Mucosa of stomach (tissue), 1 donor: ENCODE measurements around the gene AUTS2.
"Not testable (repeated sequence)": the region's sequence is repeated elsewhere in the genome, so short reads cannot be mapped to it uniquely, and the experiment has no call there.

Experiments used
- H3K27me3 ChIP-seq: one replicate; pipeline ENCODE4 v1.7.0; 2013; ENCODE audit warnings: mild to moderate bottlenecking, low read length; ENCODE audit not compliant: control insufficient read depth, insufficient read depth
- H3K36me3 ChIP-seq: one replicate; pipeline ENCODE4 v1.7.0; 2013; ENCODE audit warnings: low read length; ENCODE audit not compliant: control insufficient read depth, insufficient read depth
- H3K4me1 ChIP-seq: one replicate; pipeline ENCODE4 v1.7.0; 2013; ENCODE audit warnings: mild to moderate bottlenecking, low read length; ENCODE audit not compliant: control insufficient read depth, insufficient read depth
- H3K4me3 ChIP-seq: one replicate; pipeline ENCODE4 v1.7.0; 2013; ENCODE audit warnings: low read length
- H3K9ac ChIP-seq: one replicate; pipeline ENCODE4 v1.7.0; 2013; ENCODE audit warnings: mild to moderate bottlenecking, low read length, moderate library complexity
- H3K9me3 ChIP-seq: one replicate; pipeline ENCODE4 v1.7.0; 2013; ENCODE audit warnings: mild to moderate bottlenecking, low read length, moderate library complexity; ENCODE audit not compliant: control insufficient read depth
- donor health status: Pancreatic carcinoma.

The AUTS2 gene

DNA sequence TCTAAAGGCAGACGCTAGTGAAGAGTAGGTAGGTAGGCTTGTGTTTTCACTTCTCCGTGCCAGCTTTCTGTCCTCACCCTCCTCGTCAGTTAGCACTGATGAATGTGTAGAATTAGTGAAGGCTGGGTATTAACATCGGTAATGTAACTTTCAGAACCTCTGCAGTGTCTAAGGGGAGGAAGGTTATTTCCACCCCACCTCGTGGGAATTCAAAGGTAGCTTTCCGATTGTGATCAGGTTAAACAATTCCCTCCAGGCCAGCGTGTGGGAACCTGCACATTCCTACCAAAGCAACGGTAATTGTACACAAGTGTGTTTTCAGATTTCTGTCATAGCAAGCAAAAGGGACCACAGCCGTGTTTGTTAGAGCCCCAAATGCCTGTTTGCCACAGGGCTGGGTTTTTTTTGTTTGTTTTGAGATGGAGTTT is 1128.7 kb downstream of the AUTS2 start:
- H3K9ac ChIP-seq, result no peak overlapping the region
- H3K4me1 ChIP-seq, result no peaks in the 10 kb centered on the region
- no peaks in the 10 kb centered on the region for H3K36me3 ChIP-seq
- H3K9me3 ChIP-seq, result no peaks in the 10 kb centered on the region
- H3K27me3 ChIP-seq, result no peaks in the 10 kb centered on the region
- no peak overlapping the region for H3K4me3 ChIP-seq

DNA sequence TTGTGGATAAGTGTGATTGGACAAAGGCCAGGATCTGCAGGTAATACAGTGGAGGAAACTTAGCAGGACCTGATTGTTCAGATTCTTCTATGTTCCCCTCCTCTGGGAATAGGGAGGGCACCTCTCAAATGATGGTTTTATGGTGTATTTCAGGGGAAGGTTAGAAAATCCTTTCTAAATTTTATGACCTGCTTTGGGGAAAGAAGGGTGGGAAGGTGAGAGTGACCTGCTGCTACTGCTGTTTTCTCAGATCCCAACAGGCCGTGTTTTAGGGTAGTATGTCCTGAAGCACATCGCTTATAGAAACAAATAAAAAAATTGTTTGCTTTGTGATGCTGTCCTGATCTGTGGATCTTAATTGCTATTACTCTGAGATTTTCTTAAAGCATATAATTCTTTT is 1129.6 kb downstream of the AUTS2 start:
- H3K9me3 ChIP-seq, result no peaks in the 10 kb centered on the region
- H3K36me3 ChIP-seq, result no peaks in the 10 kb centered on the region
- H3K27me3 ChIP-seq, result no peaks in the 10 kb centered on the region
- H3K4me3 ChIP-seq, result no peak overlapping the region
- H3K4me1 ChIP-seq, result no peaks in the 10 kb centered on the region
- H3K9ac ChIP-seq, result no peak overlapping the region

DNA sequence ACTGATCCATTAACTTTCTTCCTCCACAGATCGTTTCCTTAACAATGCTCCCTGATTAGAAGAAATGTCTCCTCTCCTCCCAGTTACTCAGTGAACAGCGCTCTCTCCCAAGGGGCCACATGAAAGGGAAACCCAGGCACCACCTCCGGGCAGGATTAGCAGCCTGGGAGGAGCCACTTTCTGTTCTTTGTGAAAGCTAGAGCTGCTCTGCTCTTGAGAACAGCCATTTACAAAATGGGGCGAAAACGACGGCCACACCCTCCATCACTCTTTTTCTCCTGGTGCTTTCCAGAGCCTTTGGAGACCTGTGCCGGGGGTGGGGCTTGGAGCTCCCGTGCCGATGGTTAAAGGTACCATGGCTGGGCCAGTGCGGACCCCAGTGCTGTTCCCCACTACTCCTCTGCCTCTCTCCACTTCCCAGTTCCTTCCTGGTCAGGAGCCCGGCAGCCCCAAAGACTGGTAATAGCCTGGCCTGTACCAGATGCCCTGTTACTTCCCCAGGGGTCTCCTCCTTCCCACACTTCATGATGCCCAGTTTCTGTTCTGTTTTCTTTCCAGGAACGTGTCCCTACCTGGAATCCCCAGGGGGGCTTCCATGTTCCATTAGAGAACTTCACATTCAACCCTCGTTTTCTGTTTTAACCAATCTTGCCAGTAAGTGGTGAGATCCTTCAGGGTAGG is 1130.7 kb downstream of the AUTS2 start:
- Histone ChIP-seq H3K27me3 (no peaks in the 10 kb centered on the region), H3K9ac (no peak overlapping the region), H3K4me3 (no peak overlapping the region), H3K36me3 (no peaks in the 10 kb centered on the region), H3K9me3 (no peaks in the 10 kb centered on the region), H3K4me1 (no peaks in the 10 kb centered on the region)

DNA sequence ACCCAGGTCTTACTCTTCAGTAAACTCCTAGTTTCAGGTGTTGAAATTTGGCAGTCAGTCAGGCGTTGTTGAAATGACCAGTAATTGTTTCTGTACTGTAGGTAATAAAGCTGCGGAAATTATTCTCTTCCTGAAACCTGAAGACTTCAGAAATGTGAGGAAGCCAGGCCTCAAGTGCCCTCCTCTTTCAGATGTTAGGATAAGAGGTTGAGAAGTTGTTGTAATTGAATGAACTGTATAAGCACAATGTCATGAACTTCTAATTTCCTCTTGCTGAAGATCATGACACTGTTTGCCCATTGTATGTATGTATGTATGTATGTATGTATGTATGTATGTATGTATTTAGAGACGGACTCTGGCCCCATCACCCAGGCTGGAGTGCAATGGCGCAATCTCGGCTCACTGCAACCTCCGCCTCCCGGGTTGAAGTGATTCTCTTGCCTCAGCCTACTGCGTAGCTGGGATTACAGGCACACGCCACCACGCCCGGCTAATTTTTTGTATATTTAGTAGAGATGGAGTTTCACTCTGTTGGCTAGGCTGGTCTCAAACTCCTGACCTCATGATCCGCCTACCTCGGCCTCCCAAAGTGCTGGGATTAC is 1131.4 kb downstream of the AUTS2 start:
- H3K27me3 ChIP-seq, H3K9ac ChIP-seq, H3K9me3 ChIP-seq, H3K4me1 ChIP-seq, H3K4me3 ChIP-seq, H3K36me3 ChIP-seq: not testable (repeated sequence)

DNA sequence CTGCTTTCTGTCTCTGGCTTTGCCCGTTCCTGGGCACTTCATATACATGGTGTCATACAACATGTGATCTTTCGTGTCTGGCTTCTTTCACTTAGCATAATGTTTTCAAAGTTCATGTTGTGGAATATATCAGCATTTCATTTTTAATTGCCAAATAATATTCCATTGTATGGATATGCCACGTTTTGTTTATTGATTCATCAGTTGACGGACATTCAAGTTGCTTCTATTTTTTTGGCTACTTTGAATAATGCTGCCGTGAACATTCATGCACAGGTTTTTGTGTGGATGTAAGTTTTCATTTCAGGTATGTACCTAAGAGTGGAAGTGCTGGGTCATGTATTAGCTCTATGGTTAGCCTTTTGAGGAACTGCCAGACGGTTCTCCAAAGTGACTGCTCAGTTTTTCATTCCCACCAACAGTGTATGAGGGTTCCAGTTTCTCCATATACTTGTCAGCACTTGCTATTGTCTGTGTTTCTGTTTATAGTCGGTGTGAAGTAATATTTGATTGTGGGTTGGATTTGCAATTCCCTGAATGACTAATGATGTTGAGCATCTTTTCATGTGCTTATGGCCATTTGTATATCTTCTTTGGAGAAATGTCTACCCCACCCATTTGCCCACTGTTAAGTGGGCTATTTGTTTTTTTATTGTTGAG is 1132.3 kb downstream of the AUTS2 start:
- Histone ChIP-seq H3K9ac (no peak overlapping the region), H3K9me3 (no peaks in the 10 kb centered on the region), H3K4me3 (no peak overlapping the region), H3K36me3 (no peaks in the 10 kb centered on the region), H3K27me3 (no peaks in the 10 kb centered on the region), H3K4me1 (no peaks in the 10 kb centered on the region)

DNA sequence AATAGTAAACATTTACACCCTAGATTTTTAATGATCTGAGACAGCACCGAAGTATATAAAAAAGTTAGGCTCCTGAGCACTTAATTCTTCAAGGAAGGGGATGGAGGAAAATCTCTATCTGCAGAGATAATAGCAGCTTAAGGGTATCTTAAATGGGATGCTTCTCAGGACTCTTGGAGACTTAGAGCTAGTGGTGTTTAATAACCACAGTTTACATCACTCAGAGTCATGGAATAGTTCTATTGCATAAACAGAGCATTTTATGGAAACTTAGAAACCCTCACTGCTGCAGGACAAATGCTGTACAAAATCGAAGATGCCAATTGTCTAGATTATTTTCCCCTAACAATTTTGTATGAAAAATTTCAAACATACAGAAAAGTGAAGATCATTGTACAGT is 1134.8 kb downstream of the AUTS2 start:
- H3K36me3 ChIP-seq, result no peaks in the 10 kb centered on the region
- no peaks in the 10 kb centered on the region for H3K9me3 ChIP-seq
- no peak overlapping the region for H3K4me3 ChIP-seq
- H3K9ac ChIP-seq, result no peak overlapping the region
- no peaks in the 10 kb centered on the region for H3K27me3 ChIP-seq
- H3K4me1 ChIP-seq, result peaks cover 8% of the 10 kb centered on the region

DNA sequence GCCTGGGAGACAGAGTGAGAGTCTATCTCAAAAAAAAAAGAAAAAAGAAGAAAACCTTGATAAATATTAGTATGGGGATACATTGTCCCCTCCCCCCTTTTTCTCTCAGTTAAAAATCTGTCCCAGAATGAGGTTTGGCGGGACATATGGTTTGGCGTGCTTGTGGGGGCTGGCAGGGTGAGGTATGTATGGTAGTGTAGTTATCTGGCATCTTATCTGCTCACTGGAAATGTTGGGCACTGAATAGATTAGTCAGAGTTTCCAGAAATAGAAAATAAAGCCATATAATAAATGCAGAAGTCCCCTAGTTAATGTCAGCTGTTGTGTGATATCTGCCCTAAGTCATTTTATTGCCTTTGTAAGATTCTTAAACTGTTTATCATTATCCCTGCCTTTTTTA is 1136.1 kb downstream of the AUTS2 start:
- peaks cover 11% of the 10 kb centered on the region for H3K4me1 ChIP-seq
- H3K27me3 ChIP-seq, result no peaks in the 10 kb centered on the region

DNA sequence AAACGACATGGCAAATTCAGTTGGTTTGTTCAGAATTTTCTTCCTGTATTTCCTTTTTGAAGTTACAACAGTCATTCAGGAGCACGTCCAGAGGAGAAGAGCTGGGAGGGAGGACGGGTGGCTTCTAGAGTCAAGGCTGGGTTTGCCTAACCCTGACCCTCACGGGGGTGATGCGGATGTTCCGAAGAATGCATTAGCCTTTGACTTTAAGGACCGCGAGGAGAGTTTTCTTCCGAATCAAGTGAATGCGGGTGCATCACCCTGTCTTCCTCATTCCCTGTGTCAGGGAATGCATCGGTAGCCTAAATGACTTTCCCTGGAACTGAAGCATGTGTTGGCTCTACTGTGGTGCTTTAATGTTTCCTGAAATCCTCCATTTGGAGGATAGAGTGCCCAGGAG is 1137.0 kb downstream of the AUTS2 start:
- Histone ChIP-seq H3K4me1 (peaks cover 11% of the 10 kb centered on the region), H3K4me3 (no peak overlapping the region)

More for the DNA sequence above, 1136.1 kb downstream of the AUTS2 start:
- Histone ChIP-seq H3K9me3 (no peaks in the 10 kb centered on the region), H3K9ac (no peak overlapping the region), H3K36me3 (no peaks in the 10 kb centered on the region), H3K4me3 (no peak overlapping the region)

DNA sequence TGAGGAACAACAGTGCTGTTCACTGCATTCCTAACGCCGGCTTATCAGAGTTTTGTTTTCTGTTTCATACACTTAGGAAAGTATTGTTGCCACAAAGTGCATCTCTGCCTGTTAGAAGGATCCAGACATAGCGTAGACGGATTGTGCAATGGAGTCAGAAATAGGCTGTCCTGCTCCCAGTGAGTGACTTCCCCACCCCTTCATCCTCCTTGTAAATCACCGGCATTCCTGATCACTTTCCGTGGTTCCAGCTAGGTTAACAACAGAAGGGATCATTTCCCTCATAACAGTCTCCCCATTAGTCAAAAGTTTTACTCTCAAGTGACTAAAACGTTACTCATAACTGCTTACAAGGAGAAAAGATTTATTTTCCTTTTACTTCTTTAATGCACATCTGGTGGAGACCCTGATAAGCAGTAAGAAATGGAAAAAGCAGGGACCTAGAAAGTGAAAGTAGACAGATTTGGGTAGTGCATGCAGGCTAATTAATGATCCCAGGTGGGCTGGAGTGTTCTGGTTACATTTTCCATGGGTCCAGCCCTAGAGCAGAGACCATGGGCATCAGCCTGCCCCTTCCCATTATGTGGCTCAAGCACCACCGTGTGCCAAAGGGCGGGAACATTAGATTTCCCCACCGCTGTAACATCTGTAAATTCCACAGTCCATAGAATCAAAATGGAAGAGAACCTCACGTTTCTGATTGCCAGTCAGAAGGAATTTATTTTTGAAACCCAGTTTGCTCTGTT is 1138.6 kb downstream of the AUTS2 start:
- Histone ChIP-seq H3K9ac (no peak overlapping the region), H3K27me3 (no peaks in the 10 kb centered on the region), H3K9me3 (no peaks in the 10 kb centered on the region), H3K36me3 (no peaks in the 10 kb centered on the region), H3K4me3 (no peak overlapping the region), H3K4me1 (peaks cover 11% of the 10 kb centered on the region)

More for the DNA sequence above, 1137.0 kb downstream of the AUTS2 start:
- no peak overlapping the region for H3K9ac ChIP-seq
- no peaks in the 10 kb centered on the region for H3K9me3 ChIP-seq
- no peaks in the 10 kb centered on the region for H3K27me3 ChIP-seq
- no peaks in the 10 kb centered on the region for H3K36me3 ChIP-seq

DNA sequence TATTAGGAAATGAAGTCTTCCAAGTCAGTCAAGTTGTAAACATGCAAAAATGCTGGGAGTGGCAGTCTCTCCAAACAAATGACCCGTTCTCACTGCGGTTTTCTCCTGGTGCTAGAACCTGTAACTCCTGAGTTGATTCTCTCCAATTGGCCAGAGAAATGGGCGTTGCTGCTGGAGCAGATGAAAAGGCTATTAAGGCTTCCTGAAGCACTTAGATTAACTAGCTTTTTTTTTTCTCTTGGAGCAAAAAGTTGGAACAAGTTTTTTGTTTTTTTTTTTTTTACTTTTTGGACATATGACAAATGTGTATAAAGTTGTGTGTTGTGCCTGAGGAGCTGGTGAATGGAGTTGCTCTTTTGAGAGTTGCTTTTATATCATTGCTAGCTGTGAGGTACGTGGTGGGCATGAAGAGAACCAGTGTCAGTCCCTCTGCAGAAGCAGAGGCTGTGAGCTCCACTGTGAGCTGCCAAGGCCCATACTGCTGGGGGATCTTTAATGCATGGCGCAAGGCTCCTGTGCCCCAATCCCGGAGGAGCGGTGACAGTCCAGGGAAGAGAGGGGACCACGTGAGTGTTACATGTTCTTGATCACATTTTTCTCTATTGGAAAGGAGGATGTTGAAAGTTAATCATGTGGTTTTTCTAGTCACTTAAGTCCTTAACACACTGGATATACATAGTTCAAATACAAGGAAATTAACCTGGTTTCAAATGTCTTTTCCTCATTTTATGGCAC is 1140.0 kb downstream of the AUTS2 start:
- peaks cover 11% of the 10 kb centered on the region for H3K4me1 ChIP-seq
- no peaks in the 10 kb centered on the region for H3K9me3 ChIP-seq
- H3K4me3 ChIP-seq, result no peak overlapping the region
- no peaks in the 10 kb centered on the region for H3K27me3 ChIP-seq
- no peaks in the 10 kb centered on the region for H3K36me3 ChIP-seq
- H3K9ac ChIP-seq, result no peak overlapping the region

DNA sequence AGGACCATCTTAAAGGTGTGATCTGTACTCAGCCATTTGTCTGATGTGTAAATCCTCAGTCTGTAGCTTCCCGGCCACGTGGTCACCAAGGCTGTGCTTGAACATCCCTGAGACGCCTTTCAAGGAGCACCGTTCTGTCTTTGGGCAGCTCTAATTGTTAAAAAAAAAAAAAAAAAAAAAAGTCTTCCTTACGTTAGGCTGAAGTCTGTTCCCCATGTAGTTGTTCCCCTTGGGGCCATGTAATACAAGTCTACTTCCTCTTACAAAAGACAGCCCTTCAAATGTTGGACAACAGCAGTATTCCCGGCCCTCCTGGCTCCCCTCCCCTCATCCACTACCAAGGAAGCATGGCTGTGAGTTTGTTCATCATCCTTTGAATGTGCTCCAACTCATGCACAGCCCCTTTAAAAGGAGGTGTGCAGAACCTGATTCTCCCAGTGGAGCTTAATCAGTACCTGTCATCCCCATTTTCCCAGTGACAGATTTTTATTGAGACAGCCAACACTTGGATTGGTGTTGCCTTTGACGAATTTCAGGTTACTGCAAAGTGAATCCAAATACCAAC is 1141.5 kb downstream of the AUTS2 start:
- Histone ChIP-seq H3K9ac (no peak overlapping the region), H3K4me1 (peaks cover 11% of the 10 kb centered on the region), H3K36me3 (no peaks in the 10 kb centered on the region), H3K9me3 (no peaks in the 10 kb centered on the region), H3K4me3 (no peak overlapping the region), H3K27me3 (no peaks in the 10 kb centered on the region)
